ENCODE results near the gene MYH14.

GRCh38 chr19:50334741-50335421, 131.5 kb downstream of the MYH14 start:
- no peak for TF ChIP-seq CTCF (conservative IDR thresholded peaks at IDR 0.05 in 1 of 2, IDR thresholded peaks at IDR 0.05 in 1 of 2; ENCODE audit: low read depth in 1 of 2, low read length in 2 of 2)
- TF ChIP-seq EZH2 (IDR thresholded peaks at IDR 0.05; ENCODE audit: low read length, missing control alignments) = no peak
